Psoas muscle (tissue), 8 donors: Measurements from ENCODE around the gene UBIAD1. TPM values are rescaled to one million over a fixed set of nuclear protein-coding genes. Genes with fewer than 3 reads are reported as not detected.

ENCODE experiments used
- ATAC-seq, 4 donors: fragments of 200-7000 bp; cut with Tn5 transposase; one replicate each; pipeline ENCODE4 v1.9.1; 2020; ENCODE audit warnings: moderate library complexity in 3 of 4, mild to moderate bottlenecking in 2 of 4
- DNase-seq, 2 donors: peaks; one replicate each; pipeline ENCODE4 v3.0.0-alpha.2; 2020
- H3K27ac ChIP-seq: fragments of 200-600 bp; one replicate; pipeline ENCODE4 v1.8.0; 2022
- H3K27me3 ChIP-seq, 3 donors: fragments of 200-600 bp in 1 of 3; one replicate each; pipeline versions ENCODE4 v1.6.1 to v1.8.0; 2013 to 2022; ENCODE audit warnings: low read length in 2 of 3, mild to moderate bottlenecking in 2 of 3, moderate library complexity in 1 of 3; ENCODE audit not compliant: insufficient read depth in 3 of 3
- H3K36me3 ChIP-seq, 2 donors: fragments of 200-600 bp in 1 of 2; one replicate each; pipeline versions ENCODE4 v1.6.1 to v1.8.0; 2013 to 2022; ENCODE audit warnings: low read depth in 1 of 2, mild to moderate bottlenecking in 1 of 2, moderate library complexity in 1 of 2; ENCODE audit not compliant: insufficient read depth in 1 of 2
- H3K4me1 ChIP-seq: fragments of 200-600 bp; one replicate; pipeline ENCODE4 v1.8.0; 2022
- H3K4me3 ChIP-seq: fragments of 200-600 bp; one replicate; pipeline ENCODE4 v1.8.0; 2022; ENCODE audit warnings: mild to moderate bottlenecking
- H3K9me3 ChIP-seq: fragments of 200-600 bp; one replicate; pipeline ENCODE4 v1.8.0; 2022
- CTCF ChIP-seq: fragments of 200-600 bp; IDR thresholded peaks from one replicate; pipeline ENCODE4 v1.8.0; 2022; ENCODE audit warnings: antibody characterized with exemption
- WGBS, 3 donors: extraction: QIAGEN DNeasy Blood & Tissue Kit; methylation state at CpG; one replicate each; pipeline versions ENCODE4 v1.1.6 to v1.1.7; 2013; 5-methylcytosine and 5-hydroxymethylcytosine counted together
- intact Hi-C, 2 donors: fragments of 100-400 bp; cut with DNase I; formaldehyde crosslinking; loops; one replicate each; pipeline versions ENCODE4 v1.11.0 to v1.14.2; 2022
- polyA plus RNA-seq, 3 donors: library from polyadenylated mRNA; stranded (reverse); fragments of 200-250 nt; gene quantifications; one replicate each; pipeline ENCODE4 v1.2.3, GENCODE V29; 2013
- total RNA-seq, 4 donors: library from RNA; stranded (reverse); fragmentation: NEBNext Ultra II Directional in 2 of 4; extraction: Animal tissue kit (Norgen Biotek cat#: 25700) in 2 of 4; gene quantifications; one replicate each; pipeline versions ENCODE4 v1.2.1 to v1.2.4, GENCODE V29; 2021 to 2023
- donor health status: healthy with polysubstance abuse.
- donor health status: DM: no; HTN: no; CAD: no; lungs with moderate emphysema.
- donor health status: Bipolar disorder and iron deficiency.
- donor health status: healthy.
- donor health status: DM: yes; HTN: yes; CAD: no.
- donor health status: DM: no; HTN: no; CAD: no.
- donor health status: DM: no; HTN: no; CAD: no.
- donor health status: DM: yes; HTN: yes; CAD: no.

The UBIAD1 gene
- total and polyA plus RNA-seq, 7 donors = 19.0 to 29.4 (median 25.0) TPM

GRCh38 chr1:11286735-11287410 is 13.9 kb downstream of the UBIAD1 start:
- Histone ChIP-seq H3K36me3 (peaks cover 0 to 30% of the 10 kb centered on the region in 2 donors), H3K4me3 (no peak overlapping the region), H3K27me3 (no peaks in the 10 kb centered on the region), H3K4me1 (peaks cover 36% of the 10 kb centered on the region), H3K27ac (no peak overlapping the region), H3K9me3 (no peaks in the 10 kb centered on the region)
- 78 to 85% (median 83%) methylated on average over 3 of the region's 3 CpGs for WGBS, 3 donors
- intact Hi-C loops = loop anchor here in 1 of 2 donors (5.0 kb wide), 1 partner anchor 50 kb away; no protein-coding TSS in a partner anchor
- TF ChIP-seq CTCF = no peak
- ATAC-seq = peak in 3 of 4 donors; percentile 5 to 33 (median 30)
- DNase-seq = no peak

DNA sequence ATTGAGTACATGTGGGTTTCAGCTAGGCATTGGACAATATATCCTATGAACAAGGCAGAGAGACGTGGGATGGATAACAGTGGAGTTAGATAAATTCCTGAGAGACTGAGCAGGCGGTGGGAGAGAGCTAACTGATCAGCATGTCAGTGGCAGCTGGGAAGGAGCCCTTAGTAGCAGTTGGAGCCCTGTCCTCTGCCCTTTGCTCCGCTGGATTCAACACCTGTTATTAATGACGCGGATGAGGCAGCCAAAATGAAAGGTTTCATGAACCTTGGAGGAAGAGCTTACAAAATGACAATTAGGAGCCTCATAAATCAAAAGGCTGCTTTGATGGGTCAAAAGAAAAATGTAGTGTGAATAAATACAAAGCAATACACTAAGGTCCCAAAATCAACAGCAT is 16.1 kb downstream of the UBIAD1 start:
- no peak for ATAC-seq
- intact Hi-C loops = loop anchor here in 1 of 2 donors (5.0 kb wide), 1 partner anchor 48 kb away; no protein-coding TSS in a partner anchor
- peaks cover 0 to 23% of the 10 kb centered on the region in 2 donors for H3K36me3 ChIP-seq

GRCh38 chr1:11291049-11291448 is 18.1 kb downstream of the UBIAD1 start:
- TF ChIP-seq CTCF = no peak
- ATAC-seq (peak; percentile 33 to 79 (median 52)), DNase-seq (no peak)
- Histone ChIP-seq H3K27ac (peak overlapping the region; percentile 6), H3K27me3 (no peaks in the 10 kb centered on the region), H3K9me3 (no peaks in the 10 kb centered on the region), H3K4me3 (no peak overlapping the region), H3K36me3 (peaks cover 3 to 32% of the 10 kb centered on the region in 2 donors), H3K4me1 (peaks cover 39% of the 10 kb centered on the region)
- WGBS, 3 donors = 30 to 39% (median 30%) methylated on average over 2 of the region's 2 CpGs
- intact Hi-C loops = no loop called here

More for the DNA sequence above, 16.1 kb downstream of the UBIAD1 start:
- no peak for DNase-seq
- no peaks in the 10 kb centered on the region for H3K9me3 ChIP-seq
- no peak overlapping the region for H3K27ac ChIP-seq
- no peak overlapping the region for H3K4me3 ChIP-seq
- peaks cover 41% of the 10 kb centered on the region for H3K4me1 ChIP-seq
- TF ChIP-seq CTCF = no peak
- WGBS, 3 donors = 38 to 56% (median 40%) methylated on average over 5 of the region's 5 CpGs
- H3K27me3 ChIP-seq = no peaks in the 10 kb centered on the region

DNA sequence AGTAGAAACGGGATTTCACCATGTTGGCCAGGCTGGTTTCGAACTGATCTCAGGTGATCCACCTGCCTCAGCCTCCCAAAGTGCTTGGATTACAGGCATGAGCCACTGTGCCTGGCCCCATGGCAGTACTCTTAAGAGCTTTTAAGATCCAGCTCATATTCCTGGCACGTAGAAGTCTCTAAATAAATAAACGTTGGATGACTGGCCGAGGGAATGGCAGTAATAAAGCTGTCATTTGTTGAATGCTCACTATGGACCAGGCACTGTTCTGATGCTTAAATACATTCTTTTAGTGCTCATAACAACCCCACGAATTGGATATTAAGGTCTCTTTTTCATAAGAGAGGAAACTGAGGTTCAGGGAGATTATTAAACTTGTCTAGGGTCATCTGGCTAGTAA is 20.9 kb downstream of the UBIAD1 start:
- Histone ChIP-seq H3K4me3 (no peak overlapping the region), H3K9me3 (no peaks in the 10 kb centered on the region), H3K36me3 (peaks cover 3 to 16% of the 10 kb centered on the region in 2 donors), H3K27ac (no peak overlapping the region), H3K4me1 (peaks cover 29% of the 10 kb centered on the region), H3K27me3 (no peaks in the 10 kb centered on the region)
- intact Hi-C loops = no loop called here
- WGBS, 3 donors = 55 to 71% (median 60%) methylated on average over 6 of the region's 6 CpGs
- TF ChIP-seq CTCF = no peak
- ATAC-seq (no peak), DNase-seq (no peak)
